Natural killer cell (primary cell): ENCODE results near the gene SLC25A23. TPM values are rescaled to one million over a fixed set of nuclear protein-coding genes. Genes with fewer than 3 reads are reported as not detected.

Experiments used
- ATAC-seq, 3 donors: fragments of 150-1000 bp in 2 of 3; fragments of 200-7000 bp in 1 of 3; cut with Tn5 transposase; 1 replicate in 1 of 3; 2 replicates in 2 of 3; pipeline ENCODE4 v1.10.0; 2021; ENCODE audit warnings: mild to moderate bottlenecking in 2 of 3, moderate library complexity in 2 of 3
- DNase-seq, 2 donors: peaks; one replicate each; pipeline versions ENCODE4 v3.0.0 to v3.0.0-alpha.2; 2013 to 2021; ENCODE audit warnings: mixed read lengths in 1 of 2
- H3K27ac ChIP-seq: one replicate; pipeline ENCODE4 v1.5.1; 2013; ENCODE audit warnings: mild to moderate bottlenecking, low read length
- H3K27me3 ChIP-seq: one replicate; pipeline ENCODE4 v1.6.1; 2013; ENCODE audit warnings: low read length; ENCODE audit not compliant: control insufficient read depth, insufficient read depth
- H3K36me3 ChIP-seq: one replicate; pipeline ENCODE4 v1.6.1; 2013; ENCODE audit warnings: low read length; ENCODE audit not compliant: control insufficient read depth, insufficient read depth
- H3K4me1 ChIP-seq: one replicate; pipeline ENCODE4 v1.6.1; 2013; ENCODE audit warnings: low read length; ENCODE audit not compliant: control insufficient read depth, insufficient read depth
- H3K4me3 ChIP-seq: one replicate; pipeline ENCODE4 v1.5.1; 2013; ENCODE audit warnings: low read length
- H3K9me3 ChIP-seq: one replicate; pipeline ENCODE4 v1.6.1; 2013; ENCODE audit warnings: low read length; ENCODE audit not compliant: control insufficient read depth, insufficient read depth
- H3K27ac Mint-ChIP-seq, 2 donors: one replicate each; pipeline ENCODE4 v1.8.0; 2022; ENCODE audit warnings: mild to moderate bottlenecking in 2 of 2, mixed read lengths in 2 of 2, moderate library complexity in 1 of 2
- H3K27me3 Mint-ChIP-seq, 2 donors: one replicate each; pipeline ENCODE4 v1.8.0; 2022; ENCODE audit warnings: low read depth in 2 of 2, mixed read lengths in 2 of 2
- H3K36me3 Mint-ChIP-seq: one replicate; pipeline ENCODE4 v1.8.0; 2022; ENCODE audit warnings: mixed read lengths
- H3K4me1 Mint-ChIP-seq, 2 donors: one replicate each; pipeline ENCODE4 v1.8.0; 2022; ENCODE audit warnings: mixed read lengths in 2 of 2
- H3K4me3 Mint-ChIP-seq: one replicate; pipeline ENCODE4 v1.8.0; 2022; ENCODE audit warnings: mild to moderate bottlenecking, moderate library complexity, mixed read lengths
- H3K9me3 Mint-ChIP-seq, 2 donors: one replicate each; pipeline ENCODE4 v1.8.0; 2022; ENCODE audit warnings: mixed read lengths in 2 of 2
- WGBS: methylation state at CpG from one replicate; pipeline ENCODE4 v1.1.7; 2013; ENCODE audit warnings: missing lambda C conversion rate; ENCODE audit not compliant: insufficient coverage; 5-methylcytosine and 5-hydroxymethylcytosine counted together
- intact Hi-C: fragments of 100-400 bp; cut with micrococcal nuclease; formaldehyde crosslinking; loops from one replicate; pipeline ENCODE4 v1.14.2; 2022
- total RNA-seq, 4 donors: library from RNA; stranded (reverse); fragments of 120-200 nt in 1 of 4; gene quantifications; one replicate each; pipeline versions ENCODE4 v1.2.3 to v1.2.4, GENCODE V29; 2013 to 2022
- TF ChIP-seq, protein P1 (sequence below): fragments of 200-600 bp; IDR thresholded peaks from one replicate; pipeline ENCODE4 v1.8.0; 2022; ENCODE audit warnings: antibody characterized with exemption

The SLC25A23 gene
- total RNA-seq, 3 donors from 2014 or later (not counting 1 experiment from before 2014, with no cell fraction given): 7.8 to 10.5 (median 8.7) TPM

- H3K9me3 ChIP-seq: no peaks in the 10 kb centered on the region
- no peak within 1 kb of the TSS for H3K4me3 ChIP-seq
- no peaks in the 10 kb centered on the region for H3K4me1 ChIP-seq
- intact Hi-C loops: no loop called here
- ATAC-seq (no peak), DNase-seq (no peak)
- TF ChIP-seq, protein P1, sequence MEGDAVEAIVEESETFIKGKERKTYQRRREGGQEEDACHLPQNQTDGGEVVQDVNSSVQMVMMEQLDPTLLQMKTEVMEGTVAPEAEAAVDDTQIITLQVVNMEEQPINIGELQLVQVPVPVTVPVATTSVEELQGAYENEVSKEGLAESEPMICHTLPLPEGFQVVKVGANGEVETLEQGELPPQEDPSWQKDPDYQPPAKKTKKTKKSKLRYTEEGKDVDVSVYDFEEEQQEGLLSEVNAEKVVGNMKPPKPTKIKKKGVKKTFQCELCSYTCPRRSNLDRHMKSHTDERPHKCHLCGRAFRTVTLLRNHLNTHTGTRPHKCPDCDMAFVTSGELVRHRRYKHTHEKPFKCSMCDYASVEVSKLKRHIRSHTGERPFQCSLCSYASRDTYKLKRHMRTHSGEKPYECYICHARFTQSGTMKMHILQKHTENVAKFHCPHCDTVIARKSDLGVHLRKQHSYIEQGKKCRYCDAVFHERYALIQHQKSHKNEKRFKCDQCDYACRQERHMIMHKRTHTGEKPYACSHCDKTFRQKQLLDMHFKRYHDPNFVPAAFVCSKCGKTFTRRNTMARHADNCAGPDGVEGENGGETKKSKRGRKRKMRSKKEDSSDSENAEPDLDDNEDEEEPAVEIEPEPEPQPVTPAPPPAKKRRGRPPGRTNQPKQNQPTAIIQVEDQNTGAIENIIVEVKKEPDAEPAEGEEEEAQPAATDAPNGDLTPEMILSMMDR: no peak
- H3K27ac ChIP-seq: no peak within 1 kb of the TSS
- 96% methylated on average over 8 of the region's 10 CpGs for WGBS
- Mint-ChIP-seq H3K27me3 (peaks cover 0 to 4% of the 10 kb centered on the region in 2 donors), H3K4me1 (no peaks in the 10 kb centered on the region), H3K36me3 (no peaks in the 10 kb centered on the region), H3K27ac (no peak within 1 kb of the TSS), H3K4me3 (no peak within 1 kb of the TSS), H3K9me3 (no peaks in the 10 kb centered on the region)
- no peaks in the 10 kb centered on the region for H3K36me3 ChIP-seq
- no peaks in the 10 kb centered on the region for H3K27me3 ChIP-seq
Measured at GRCh38 chr19:6433663-6434062, 25.9 kb downstream of the SLC25A23 start, which contains the start of gene SLC25A41. TSS of gene SLC25A41 (minus strand) at chr19:6433763. CDS start at chr19:6433693, 70 bp downstream.

DNA sequence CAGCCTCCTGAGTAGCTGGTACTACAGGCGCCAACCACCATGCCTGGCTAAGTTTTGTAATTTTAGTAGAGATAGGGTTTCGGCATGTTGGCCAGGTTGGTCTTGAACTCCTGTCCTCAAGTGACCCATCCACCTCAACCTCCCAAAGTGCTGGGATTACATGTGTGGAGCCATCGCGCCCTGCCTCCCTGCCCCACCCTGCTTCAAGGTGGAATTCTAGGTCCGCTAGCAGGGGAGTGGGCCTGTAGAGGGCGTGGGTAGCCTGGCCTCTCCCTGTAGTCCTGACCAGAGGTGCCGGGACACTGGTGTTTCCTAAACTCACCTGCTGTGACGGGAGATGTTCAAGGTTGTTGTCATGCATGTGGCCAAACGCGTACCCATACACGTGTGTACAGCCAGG, 26.4 kb downstream of the SLC25A23 start:
- H3K36me3 Mint-ChIP-seq: no peaks in the 10 kb centered on the region
- TF ChIP-seq, protein P1: no peak
- 89% methylated on average over 10 of the region's 11 CpGs for WGBS

DNA sequence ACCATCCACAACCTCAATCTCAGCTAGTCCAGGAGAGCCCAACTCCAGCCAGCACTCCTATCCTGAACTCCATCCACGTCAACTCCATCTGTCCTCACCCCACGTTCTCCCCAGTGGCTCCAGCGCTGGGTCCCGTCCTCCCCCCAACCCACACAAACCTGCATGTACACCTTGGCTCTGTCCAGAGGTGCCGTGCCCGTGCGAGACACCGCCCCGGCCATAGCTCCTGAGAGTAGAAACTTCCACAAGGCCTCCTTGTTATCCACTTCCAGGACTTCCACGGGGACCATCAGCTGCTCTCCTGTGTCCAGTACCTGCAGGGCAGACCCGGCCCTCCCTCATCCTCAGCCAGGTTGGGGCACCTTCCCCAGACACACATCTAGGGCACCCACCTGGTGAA, 27.7 kb downstream of the SLC25A23 start:
- Mint-ChIP-seq H3K4me1 (no peaks in the 10 kb centered on the region), H3K36me3 (no peaks in the 10 kb centered on the region), H3K9me3 (no peaks in the 10 kb centered on the region), H3K4me3 (no peak overlapping the region), H3K27me3 (peaks cover 0 to 4% of the 10 kb centered on the region in 2 donors), H3K27ac (no peak overlapping the region)
- Histone ChIP-seq H3K36me3 (no peaks in the 10 kb centered on the region), H3K27ac (no peak overlapping the region), H3K4me1 (no peaks in the 10 kb centered on the region), H3K9me3 (no peaks in the 10 kb centered on the region), H3K4me3 (no peak overlapping the region), H3K27me3 (no peaks in the 10 kb centered on the region)
- intact Hi-C loops: no loop called here
- DNase-seq (no peak), ATAC-seq (no peak)
- TF ChIP-seq, protein P1: no peak
- 95% methylated on average over 11 of the region's 11 CpGs for WGBS

More for the DNA sequence above, 26.4 kb downstream of the SLC25A23 start:
- Histone ChIP-seq H3K4me1 (no peaks in the 10 kb centered on the region), H3K9me3 (no peaks in the 10 kb centered on the region), H3K36me3 (no peaks in the 10 kb centered on the region), H3K27me3 (no peaks in the 10 kb centered on the region), H3K27ac (no peak overlapping the region), H3K4me3 (no peak overlapping the region)
- ATAC-seq (no peak), DNase-seq (no peak)
- Mint-ChIP-seq H3K27me3 (peaks cover 0 to 4% of the 10 kb centered on the region in 2 donors), H3K9me3 (no peaks in the 10 kb centered on the region), H3K4me3 (no peak overlapping the region), H3K4me1 (no peaks in the 10 kb centered on the region), H3K27ac (no peak overlapping the region)
- intact Hi-C loops: no loop called here
